CD4-positive, alpha-beta T cell (primary cell): Measurements from ENCODE around the gene NAXE. TPM values are rescaled to one million over a fixed set of nuclear protein-coding genes. Genes with fewer than 3 reads are reported as not detected.

Experiments
- ATAC-seq: fragments of 200-7000 bp; cut with Tn5 transposase; one replicate; pipeline ENCODE4 v1.10.0; 2022; ENCODE audit warnings: mild to moderate bottlenecking; ENCODE audit not compliant: poor library complexity
- CTCF ChIA-PET: fragments of 350-600 bp; sonication (Branson Sonifier 250); formaldehyde crosslinking; loops from one replicate; lab custom pipeline; 2021; ENCODE audit warnings: antibody characterized with exemption, inconsistent platforms; lab: Charles Lee
- POLR2A ChIA-PET: fragments of 350-600 bp; sonication (Branson Sonifier 250); formaldehyde crosslinking; loops from one replicate; lab custom pipeline; 2021; ENCODE audit warnings: antibody characterized with exemption, inconsistent platforms; lab: Charles Lee
- DNase-seq, 14 experiments: peaks; one replicate each; pipeline ENCODE4 v3.0.0-alpha.2; 2013 to 2020; ENCODE audit warnings: mixed read lengths in 2 of 14
- H3K27ac ChIP-seq, 2 donors: one replicate each; pipeline versions ENCODE4 v1.5.1 to v1.7.0; 2013; ENCODE audit warnings: low read length in 2 of 2, low read depth in 1 of 2, mild to moderate bottlenecking in 1 of 2
- H3K27me3 ChIP-seq, 2 experiments: 1 replicate in 1 of 2; 2 replicates in 1 of 2; pipeline versions ENCODE4 v1.6.1 to v1.7.0; 2013; ENCODE audit warnings: low read length in 2 of 2, control low read depth in 1 of 2, mild to moderate bottlenecking in 1 of 2, moderate library complexity in 1 of 2; ENCODE audit not compliant: insufficient read depth in 2 of 2, control insufficient read depth in 1 of 2
- H3K36me3 ChIP-seq: one replicate; pipeline ENCODE4 v1.6.1; 2013; ENCODE audit warnings: low read length, control low read depth; ENCODE audit not compliant: insufficient read depth
- H3K4me1 ChIP-seq: one replicate; pipeline ENCODE4 v1.6.1; 2013; ENCODE audit warnings: low read length, control low read depth; ENCODE audit not compliant: insufficient read depth
- H3K4me3 ChIP-seq: one replicate; pipeline ENCODE4 v1.5.1; 2013; ENCODE audit warnings: mild to moderate bottlenecking, low read length, moderate library complexity
- H3K9me3 ChIP-seq, 2 experiments: 1 replicate in 1 of 2; 2 replicates in 1 of 2; pipeline versions ENCODE4 v1.6.1 to v1.7.0; 2013; ENCODE audit warnings: low read length in 2 of 2, mild to moderate bottlenecking in 2 of 2, control low read depth in 1 of 2, moderate library complexity in 1 of 2; ENCODE audit not compliant: control insufficient read depth in 1 of 2, insufficient read depth in 1 of 2
- H3K27ac Mint-ChIP-seq: one replicate; pipeline ENCODE4 v1.8.0; 2020; ENCODE audit warnings: mixed read lengths
- H3K27me3 Mint-ChIP-seq: one replicate; pipeline ENCODE4 v1.8.0; 2021; ENCODE audit warnings: mixed read lengths
- H3K36me3 Mint-ChIP-seq: one replicate; pipeline ENCODE4 v1.8.0; 2021; ENCODE audit warnings: low read depth, mixed read lengths
- H3K4me1 Mint-ChIP-seq: one replicate; pipeline ENCODE4 v1.8.0; 2021; ENCODE audit warnings: low read depth, mixed read lengths
- H3K4me3 Mint-ChIP-seq: one replicate; pipeline ENCODE4 v1.8.0; 2020; ENCODE audit warnings: mild to moderate bottlenecking, mixed read lengths
- H3K9me3 Mint-ChIP-seq: one replicate; pipeline ENCODE4 v1.8.0; 2020; ENCODE audit warnings: mixed read lengths
- intact Hi-C, 2 experiments: fragments of 100-400 bp; cut with DNase I in 1 of 2; cut with micrococcal nuclease in 1 of 2; formaldehyde crosslinking; loops; one replicate each; pipeline versions ENCODE4 v1.15.1 to v1.9.0; 2023 to 2025; cut with DNase I, micrococcal nuclease
- total RNA-seq, 174 experiments: library from RNA in 2 of 174; stranded (reverse) in 2 of 174; gene quantifications; one replicate each; pipeline ENCODE4 v1.2.3 and lab custom pipeline; 2021 to 2026
- TF ChIP-seq, protein P1 (sequence below): fragments of 200-600 bp; IDR thresholded peaks from one replicate; pipeline ENCODE4 v1.8.0; 2022; ENCODE audit warnings: antibody characterized with exemption, mild to moderate bottlenecking

The NAXE gene
- total RNA-seq, 2 experiments from 2014 or later: 23.3 to 27.8 TPM

DNA sequence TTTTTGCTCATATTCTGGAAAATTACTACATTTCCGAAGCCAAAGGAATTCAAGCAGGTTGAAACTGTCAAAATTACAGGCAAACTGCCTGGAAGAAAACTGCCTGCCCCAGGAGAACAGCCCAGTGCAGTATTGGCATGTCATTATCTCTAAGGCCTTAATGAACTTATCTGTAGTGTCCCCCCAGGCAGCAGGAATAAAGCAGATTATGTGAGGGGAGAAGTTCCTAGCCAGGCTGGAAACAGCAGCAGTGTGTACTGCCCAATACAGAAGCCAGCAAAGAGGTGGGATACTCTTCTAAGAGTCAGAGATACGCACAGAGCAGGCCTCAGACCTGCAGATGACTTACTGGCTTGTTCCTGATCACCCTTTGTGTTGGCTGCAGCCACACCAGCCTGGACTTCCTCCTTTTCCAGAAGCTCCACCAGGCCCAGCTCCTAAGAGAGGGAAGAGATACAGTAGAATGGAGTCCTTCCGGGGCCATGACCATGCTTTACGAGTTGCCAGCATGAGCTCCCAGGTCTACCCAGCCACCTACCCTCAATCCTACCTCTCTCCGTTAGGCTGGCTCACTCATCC lies 30.9 kb upstream of the NAXE start:
- H3K4me3 ChIP-seq: no peak overlapping the region
- H3K27ac Mint-ChIP-seq: no peak overlapping the region
- ATAC-seq (no peak), DNase-seq (no peak)
- H3K4me1 Mint-ChIP-seq: no peaks in the 10 kb centered on the region
- H3K4me1 ChIP-seq: no peaks in the 10 kb centered on the region
- H3K27me3 ChIP-seq: no peaks in the 10 kb centered on the region
- intact Hi-C loops: no loop called here
- H3K36me3 Mint-ChIP-seq: no peaks in the 10 kb centered on the region
- H3K9me3 Mint-ChIP-seq: no peaks in the 10 kb centered on the region
- TF ChIP-seq, protein P1, sequence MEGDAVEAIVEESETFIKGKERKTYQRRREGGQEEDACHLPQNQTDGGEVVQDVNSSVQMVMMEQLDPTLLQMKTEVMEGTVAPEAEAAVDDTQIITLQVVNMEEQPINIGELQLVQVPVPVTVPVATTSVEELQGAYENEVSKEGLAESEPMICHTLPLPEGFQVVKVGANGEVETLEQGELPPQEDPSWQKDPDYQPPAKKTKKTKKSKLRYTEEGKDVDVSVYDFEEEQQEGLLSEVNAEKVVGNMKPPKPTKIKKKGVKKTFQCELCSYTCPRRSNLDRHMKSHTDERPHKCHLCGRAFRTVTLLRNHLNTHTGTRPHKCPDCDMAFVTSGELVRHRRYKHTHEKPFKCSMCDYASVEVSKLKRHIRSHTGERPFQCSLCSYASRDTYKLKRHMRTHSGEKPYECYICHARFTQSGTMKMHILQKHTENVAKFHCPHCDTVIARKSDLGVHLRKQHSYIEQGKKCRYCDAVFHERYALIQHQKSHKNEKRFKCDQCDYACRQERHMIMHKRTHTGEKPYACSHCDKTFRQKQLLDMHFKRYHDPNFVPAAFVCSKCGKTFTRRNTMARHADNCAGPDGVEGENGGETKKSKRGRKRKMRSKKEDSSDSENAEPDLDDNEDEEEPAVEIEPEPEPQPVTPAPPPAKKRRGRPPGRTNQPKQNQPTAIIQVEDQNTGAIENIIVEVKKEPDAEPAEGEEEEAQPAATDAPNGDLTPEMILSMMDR: no peak
- no peaks in the 10 kb centered on the region for H3K9me3 ChIP-seq
- H3K27me3 Mint-ChIP-seq: no peaks in the 10 kb centered on the region
- H3K36me3 ChIP-seq: no peaks in the 10 kb centered on the region
- no peak overlapping the region for H3K4me3 Mint-ChIP-seq
- H3K27ac ChIP-seq: no peak overlapping the region
- POLR2A ChIA-PET: no interaction called here
- CTCF ChIA-PET: no interaction called here

GRCh38 chr1:156565519-156565918 lies 26.1 kb upstream of the NAXE start:
- Histone ChIP-seq H3K9me3 (no peaks in the 10 kb centered on the region), H3K27me3 (peaks cover 2% of the 10 kb centered on the region in 2 experiments), H3K27ac (no peak overlapping the region), H3K4me3 (no peak overlapping the region), H3K4me1 (no peaks in the 10 kb centered on the region), H3K36me3 (no peaks in the 10 kb centered on the region)
- ATAC-seq: no peak
- Mint-ChIP-seq H3K36me3 (no peaks in the 10 kb centered on the region), H3K4me3 (no peak overlapping the region), H3K27me3 (peaks cover under 1% of the 10 kb centered on the region), H3K27ac (no peak overlapping the region), H3K4me1 (no peaks in the 10 kb centered on the region), H3K9me3 (no peaks in the 10 kb centered on the region)
- TF ChIP-seq, protein P1: no peak
- no peak for DNase-seq
- ChIA-PET POLR2A (interaction anchor here (2.3 kb wide), 1 partner anchor 65 kb away, joined by 8 read pairs; the partner anchor contains the start of gene MEF2D), CTCF (no interaction called here)
- intact Hi-C loops: no loop called here

DNA sequence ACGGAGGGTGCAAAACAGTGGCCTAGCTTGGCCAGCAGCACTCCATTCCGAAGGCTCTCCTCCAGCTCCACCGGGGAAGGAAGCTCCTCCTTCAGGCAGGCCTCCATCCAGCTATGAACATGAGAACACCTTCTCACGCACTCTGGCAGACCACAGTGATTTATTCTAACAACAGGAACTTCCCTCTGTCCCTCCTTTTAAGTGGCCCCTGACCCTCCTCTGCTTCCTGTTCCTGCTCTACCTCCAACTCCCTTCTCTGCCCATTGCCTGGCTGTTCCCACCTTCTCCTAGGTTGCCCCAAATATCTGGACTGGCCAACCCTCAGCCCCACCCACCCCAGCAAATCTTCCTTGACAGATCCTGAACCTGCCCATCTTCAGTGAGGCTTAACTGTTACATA lies 25.1 kb upstream of the NAXE start:
- peaks cover 10% of the 10 kb centered on the region for H3K27me3 Mint-ChIP-seq
- peaks cover under 1% of the 10 kb centered on the region for H3K4me1 Mint-ChIP-seq
- H3K4me3 ChIP-seq: no peak overlapping the region
- ChIA-PET CTCF (no interaction called here), POLR2A (interaction anchor here (2.3 kb wide), 1 partner anchor 66 kb away, joined by 8 read pairs; the partner anchor contains the start of gene MEF2D)
- TF ChIP-seq, protein P1: no peak
- H3K4me1 ChIP-seq: no peaks in the 10 kb centered on the region
- no peak overlapping the region for H3K27ac Mint-ChIP-seq
- no peak overlapping the region for H3K27ac ChIP-seq
- DNase-seq (no peak), ATAC-seq (no peak)
- H3K9me3 Mint-ChIP-seq: no peaks in the 10 kb centered on the region
- intact Hi-C loops: no loop called here
- H3K36me3 ChIP-seq: no peaks in the 10 kb centered on the region
- H3K4me3 Mint-ChIP-seq: no peak overlapping the region
- peaks cover 10 to 11% of the 10 kb centered on the region in 2 experiments for H3K27me3 ChIP-seq
- no peaks in the 10 kb centered on the region for H3K9me3 ChIP-seq
- H3K36me3 Mint-ChIP-seq: no peaks in the 10 kb centered on the region
